Astrocyte (in vitro differentiated cells and primary cell): ENCODE results near the gene C12orf56. TPM values are rescaled to one million over a fixed set of nuclear protein-coding genes. Genes with fewer than 3 reads are reported as not detected.

Experiments
- DNase-seq: peaks from one replicate; pipeline ENCODE4 v3.0.0-alpha.2; 2010; ENCODE audit warnings: low read depth
- FAIRE-seq: peaks from 2 replicates; lab custom pipeline; 2011; peaks lifted over from hg19 to GRCh38; lab: Jason Lieb, UNC
- H2AFZ ChIP-seq: 2 replicates; pipeline ENCODE4 v1.6.0; 2012; ENCODE audit warnings: low read depth, low read length, inconsistent platforms
- H3K27ac ChIP-seq: 2 replicates; pipeline ENCODE4 v1.5.1; 2011; ENCODE audit warnings: low read depth, low read length, inconsistent platforms
- H3K27me3 ChIP-seq: 2 replicates; pipeline ENCODE4 v1.6.0; 2011; ENCODE audit warnings: low read length, inconsistent platforms; ENCODE audit not compliant: insufficient read depth
- H3K36me3 ChIP-seq: 2 replicates; pipeline ENCODE4 v1.5.1; 2011; ENCODE audit warnings: low read length, inconsistent platforms; ENCODE audit not compliant: insufficient read depth
- H3K4me1 ChIP-seq: 2 replicates; pipeline ENCODE4 v1.5.1; 2011; ENCODE audit warnings: low read length, inconsistent platforms; ENCODE audit not compliant: insufficient read depth
- H3K4me2 ChIP-seq: 2 replicates; pipeline ENCODE4 v1.6.0; 2012; ENCODE audit warnings: low read length, inconsistent platforms
- H3K4me3 ChIP-seq: 2 replicates; pipeline ENCODE4 v1.5.1; 2011; ENCODE audit warnings: low read depth, mild to moderate bottlenecking, low read length, inconsistent platforms; ENCODE audit not compliant: insufficient read depth
- H3K79me2 ChIP-seq: 2 replicates; pipeline ENCODE4 v1.6.0; 2012; ENCODE audit warnings: mild to moderate bottlenecking, low read length, inconsistent platforms; ENCODE audit not compliant: insufficient read depth
- H3K9ac ChIP-seq: 2 replicates; pipeline ENCODE4 v1.6.0; 2012; ENCODE audit warnings: mild to moderate bottlenecking, low read length, inconsistent platforms
- H3K9me3 ChIP-seq: 2 replicates; pipeline ENCODE4 v1.5.1; 2012; ENCODE audit warnings: low read depth, mild to moderate bottlenecking, low read length, inconsistent platforms; ENCODE audit not compliant: insufficient read depth
- H4K20me1 ChIP-seq: 2 replicates; pipeline ENCODE4 v1.6.0; 2012; ENCODE audit warnings: low read length, inconsistent platforms; ENCODE audit not compliant: insufficient read depth
- H3K27ac Mint-ChIP-seq: one replicate; pipeline ENCODE4 v1.8.0; 2021; ENCODE audit warnings: mild to moderate bottlenecking, mixed read lengths; ENCODE audit not compliant: unreplicated experiment
- H3K27me3 Mint-ChIP-seq: one replicate; pipeline ENCODE4 v1.8.0; 2021; ENCODE audit warnings: low read depth, mixed read lengths; ENCODE audit not compliant: unreplicated experiment
- H3K36me3 Mint-ChIP-seq: one replicate; pipeline ENCODE4 v1.8.0; 2021; ENCODE audit warnings: low read depth, mixed read lengths; ENCODE audit not compliant: unreplicated experiment
- H3K4me1 Mint-ChIP-seq: one replicate; pipeline ENCODE4 v1.8.0; 2021; ENCODE audit warnings: low read depth, mixed read lengths; ENCODE audit not compliant: unreplicated experiment
- H3K4me3 Mint-ChIP-seq: one replicate; pipeline ENCODE4 v1.8.0; 2021; ENCODE audit warnings: mild to moderate bottlenecking, moderate library complexity, mixed read lengths; ENCODE audit not compliant: unreplicated experiment
- H3K9me3 Mint-ChIP-seq: one replicate; pipeline ENCODE4 v1.8.0; 2021; ENCODE audit warnings: mild to moderate bottlenecking, mixed read lengths; ENCODE audit not compliant: unreplicated experiment
- EZH2 ChIP-seq: IDR thresholded peaks from 2 replicates; pipeline ENCODE4 v1.6.1; 2012; ENCODE audit warnings: mild to moderate bottlenecking, low read length, inconsistent platforms; ENCODE audit not compliant: insufficient read depth
- total RNA-seq: library from RNA; stranded (reverse); gene quantifications from 2 replicates; pipeline ENCODE4 v1.2.1, GENCODE V29; 2021
- TF ChIP-seq, protein P1 (sequence below): IDR thresholded peaks from 2 replicates; pipeline ENCODE4 v1.5.1; 2011; ENCODE audit warnings: low read depth, mild to moderate bottlenecking, inconsistent platforms, low read length, moderate library complexity; ENCODE audit not compliant: insufficient read depth

Gene C12orf56
- total RNA-seq, 1 donor from 2014 or later = not detected

- H3K27me3 ChIP-seq = no peaks in the 10 kb centered on the region
- no peaks in the 10 kb centered on the region for H3K36me3 Mint-ChIP-seq
- DNase-seq (no peak), FAIRE-seq (no peak)
- H3K27ac ChIP-seq = no peak overlapping the region
- no peaks in the 10 kb centered on the region for H3K4me1 ChIP-seq
- no peaks in the 10 kb centered on the region for H3K79me2 ChIP-seq
- H2AFZ ChIP-seq = no peak overlapping the region
- no peak overlapping the region for H3K9ac ChIP-seq
- TF ChIP-seq EZH2 = no peak
- TF ChIP-seq, protein P1, sequence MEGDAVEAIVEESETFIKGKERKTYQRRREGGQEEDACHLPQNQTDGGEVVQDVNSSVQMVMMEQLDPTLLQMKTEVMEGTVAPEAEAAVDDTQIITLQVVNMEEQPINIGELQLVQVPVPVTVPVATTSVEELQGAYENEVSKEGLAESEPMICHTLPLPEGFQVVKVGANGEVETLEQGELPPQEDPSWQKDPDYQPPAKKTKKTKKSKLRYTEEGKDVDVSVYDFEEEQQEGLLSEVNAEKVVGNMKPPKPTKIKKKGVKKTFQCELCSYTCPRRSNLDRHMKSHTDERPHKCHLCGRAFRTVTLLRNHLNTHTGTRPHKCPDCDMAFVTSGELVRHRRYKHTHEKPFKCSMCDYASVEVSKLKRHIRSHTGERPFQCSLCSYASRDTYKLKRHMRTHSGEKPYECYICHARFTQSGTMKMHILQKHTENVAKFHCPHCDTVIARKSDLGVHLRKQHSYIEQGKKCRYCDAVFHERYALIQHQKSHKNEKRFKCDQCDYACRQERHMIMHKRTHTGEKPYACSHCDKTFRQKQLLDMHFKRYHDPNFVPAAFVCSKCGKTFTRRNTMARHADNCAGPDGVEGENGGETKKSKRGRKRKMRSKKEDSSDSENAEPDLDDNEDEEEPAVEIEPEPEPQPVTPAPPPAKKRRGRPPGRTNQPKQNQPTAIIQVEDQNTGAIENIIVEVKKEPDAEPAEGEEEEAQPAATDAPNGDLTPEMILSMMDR = no peak
- H3K27me3 Mint-ChIP-seq = peaks cover 4% of the 10 kb centered on the region
- H3K27ac Mint-ChIP-seq = no peak overlapping the region
- H3K4me2 ChIP-seq = no peak overlapping the region
- no peaks in the 10 kb centered on the region for H3K36me3 ChIP-seq
- H3K9me3 ChIP-seq = no peaks in the 10 kb centered on the region
- H3K4me1 Mint-ChIP-seq = no peaks in the 10 kb centered on the region
- peaks cover 4% of the 10 kb centered on the region for H3K9me3 Mint-ChIP-seq
- H3K4me3 Mint-ChIP-seq = no peak overlapping the region
- H4K20me1 ChIP-seq = no peaks in the 10 kb centered on the region
- no peak overlapping the region for H3K4me3 ChIP-seq
Observed at GRCh38 chr12:64311877-64312276, 78.7 kb downstream of the C12orf56 start.

DNA sequence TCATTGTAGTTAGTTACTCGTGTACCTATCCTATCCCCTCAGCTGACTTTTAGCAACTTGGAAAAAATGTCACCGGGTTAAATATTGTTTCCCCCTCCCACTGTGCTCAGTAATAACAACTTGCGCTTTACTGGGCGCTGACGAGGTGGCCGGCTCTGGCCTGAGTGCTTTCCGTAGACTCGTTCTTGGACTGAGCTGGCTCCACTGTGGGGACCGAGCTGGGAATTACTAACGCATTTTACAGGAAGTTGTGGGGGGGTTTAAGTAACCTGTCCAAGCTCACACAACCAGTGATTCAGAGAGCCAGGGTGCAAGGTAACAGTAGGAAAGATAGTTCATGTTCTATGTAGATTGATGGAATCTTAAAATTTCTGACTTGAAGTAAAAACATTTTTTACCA, 86.0 kb downstream of the C12orf56 start:
- no peak overlapping the region for H3K27ac Mint-ChIP-seq
- TF ChIP-seq EZH2 = no peak
- TF ChIP-seq, protein P1 = no peak
- H3K4me3 ChIP-seq = no peak overlapping the region

GRCh38 chr12:64299628-64300027, 90.9 kb downstream of the C12orf56 start:
- Histone ChIP-seq H2AFZ (no peak overlapping the region), H3K4me3 (no peak overlapping the region), H3K79me2 (no peaks in the 10 kb centered on the region), H3K9me3 (no peaks in the 10 kb centered on the region), H3K4me2 (no peak overlapping the region), H3K27ac (no peak overlapping the region), H3K4me1 (no peaks in the 10 kb centered on the region), H4K20me1 (no peaks in the 10 kb centered on the region), H3K9ac (no peak overlapping the region), H3K27me3 (no peaks in the 10 kb centered on the region), H3K36me3 (no peaks in the 10 kb centered on the region)
- FAIRE-seq = no peak
- no peak for TF ChIP-seq EZH2
- TF ChIP-seq, protein P1 = no peak
- no peaks in the 10 kb centered on the region for H3K4me1 Mint-ChIP-seq
- no peak overlapping the region for H3K4me3 Mint-ChIP-seq
- H3K36me3 Mint-ChIP-seq = no peaks in the 10 kb centered on the region
- no peak overlapping the region for H3K27ac Mint-ChIP-seq
- DNase-seq = no peak
- H3K27me3 Mint-ChIP-seq = peaks cover 2% of the 10 kb centered on the region
- peaks cover 7% of the 10 kb centered on the region for H3K9me3 Mint-ChIP-seq

More for the DNA sequence above, 86.0 kb downstream of the C12orf56 start:
- Mint-ChIP-seq H3K36me3 (no peaks in the 10 kb centered on the region), H3K27me3 (no peaks in the 10 kb centered on the region), H3K4me1 (no peaks in the 10 kb centered on the region), H3K4me3 (no peak overlapping the region), H3K9me3 (peaks cover 7% of the 10 kb centered on the region)
- DNase-seq = no peak
- no peaks in the 10 kb centered on the region for H3K36me3 ChIP-seq
- H4K20me1 ChIP-seq = no peaks in the 10 kb centered on the region
- H3K4me1 ChIP-seq = no peaks in the 10 kb centered on the region
- H3K4me2 ChIP-seq = no peak overlapping the region
- no peak for FAIRE-seq
- H2AFZ ChIP-seq = no peak overlapping the region
- no peaks in the 10 kb centered on the region for H3K27me3 ChIP-seq
- no peaks in the 10 kb centered on the region for H3K9me3 ChIP-seq
- H3K27ac ChIP-seq = no peak overlapping the region
- no peak overlapping the region for H3K9ac ChIP-seq
- no peaks in the 10 kb centered on the region for H3K79me2 ChIP-seq
